Measurements from ENCODE around the gene TDRD12. TPM values are rescaled to one million over a fixed set of nuclear protein-coding genes. Genes with fewer than 3 reads are reported as not detected.
"Not testable (repeated sequence)": the region's sequence is repeated elsewhere in the genome, so short reads cannot be mapped to it uniquely, and the experiment has no call there.

Gene TDRD12
- total RNA-seq, 1 experiment from 2014 or later = 1.3 TPM

- H2BK12ac ChIP-seq (ENCODE audit: insufficient read length, low read depth, low read length); H3K79me1 ChIP-seq (ENCODE audit: insufficient read depth, low read depth, low read length, poor library complexity, severe bottlenecking); H3K79me2 ChIP-seq (ENCODE audit: insufficient read depth, low read length); H3K18ac ChIP-seq (ENCODE audit: insufficient read length, low read depth, low read length); H4K20me1 ChIP-seq (ENCODE audit: control insufficient read depth, insufficient read depth, insufficient read length); H3T11ph ChIP-seq (ENCODE audit: low read length); H2AFZ ChIP-seq (ENCODE audit: low read length); H3K4me1 Mint-ChIP-seq; H3K27me3 ChIP-seq (ENCODE audit: insufficient read depth, low read length); DNase-seq; H3K4me2 ChIP-seq (ENCODE audit: insufficient read depth, insufficient read length, low read length); H3K4ac ChIP-seq (ENCODE audit: low read depth, low read length); H3K27ac Mint-ChIP-seq; H3K56ac ChIP-seq (ENCODE audit: insufficient read length, low read depth, low read length); H4K8ac ChIP-seq (replicated peaks; ENCODE audit: insufficient read length, low read depth, low read length); H2BK15ac ChIP-seq (ENCODE audit: low read depth, low read length); H3K23ac ChIP-seq (ENCODE audit: insufficient read length, low read depth, low read length); H2BK120ac ChIP-seq (ENCODE audit: low read depth, low read length, poor library complexity, severe bottlenecking); H3K4me3 Mint-ChIP-seq; H3K23me2 ChIP-seq (ENCODE audit: insufficient read length, low read depth, low read length, poor library complexity, severe bottlenecking); H3K4me1 ChIP-seq (ENCODE audit: insufficient read depth, low read length); H3K27ac ChIP-seq (ENCODE audit: insufficient read length, low read depth, low read length); H3K9me3 ChIP-seq (ENCODE audit: control insufficient read depth, low read depth, low read length); H2BK5ac ChIP-seq (ENCODE audit: insufficient read length, low read length); H3K36me3 Mint-ChIP-seq (ENCODE audit: insufficient read depth in 1 of 3, low read depth in 3 of 3); H3K27me3 Mint-ChIP-seq (ENCODE audit: low read depth); H3K9me3 Mint-ChIP-seq; H3K9ac ChIP-seq (ENCODE audit: extremely low read depth, insufficient read length, low read length); H2BK20ac ChIP-seq (ENCODE audit: low read depth, low read length, poor library complexity, severe bottlenecking); H2AK5ac ChIP-seq (ENCODE audit: insufficient read length, low read length); H4K91ac ChIP-seq (ENCODE audit: insufficient read length, low read depth, low read length); H3K14ac ChIP-seq (ENCODE audit: insufficient read depth, low read length); H4K5ac ChIP-seq (ENCODE audit: insufficient read length, low read depth, low read length): not testable (repeated sequence)
- WGBS (ENCODE audit: extremely low coverage, insufficient read length, low lambda C conversion rate) = no CpG with 5 or more reads among the region's 2 CpGs
Measured at GRCh38 chr19:32746631-32747196, 27.1 kb downstream of the TDRD12 start.

Measured in H9 (cell line).